HG03280 (cell line): ENCODE results near the gene ITGB6.
"Not testable (repeated sequence)": the region's sequence is repeated elsewhere in the genome, so short reads cannot be mapped to it uniquely, and the experiment has no call there.

Source experiments
- ATAC-seq: cut with Tn5 transposase; IDR thresholded peaks from one replicate; pipeline ENCODE4 v1.9.1; 2021; ENCODE audit warnings: mild to moderate bottlenecking, moderate library complexity; ENCODE audit not compliant: unreplicated experiment

The ITGB6 gene

DNA sequence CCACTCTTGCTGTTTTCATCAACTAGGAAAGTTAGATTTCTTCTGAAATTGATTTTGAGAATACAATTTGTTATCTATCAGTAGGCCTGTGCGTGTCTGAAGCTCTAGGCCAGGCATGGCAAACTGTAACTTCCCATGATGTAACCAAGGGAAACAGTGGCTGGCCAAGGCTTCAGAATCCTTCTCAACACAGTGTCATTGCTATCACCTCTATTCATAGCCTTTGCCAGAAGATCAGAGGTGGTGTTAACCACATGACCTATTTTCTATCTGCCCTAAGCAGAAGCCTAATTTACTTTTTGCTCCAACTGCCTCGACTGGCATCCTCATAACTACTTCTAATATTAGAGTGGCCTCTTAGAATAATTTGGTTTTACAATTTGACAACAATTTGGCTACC, 2.5 kb downstream of the ITGB6 start:
- ATAC-seq: no peak

DNA sequence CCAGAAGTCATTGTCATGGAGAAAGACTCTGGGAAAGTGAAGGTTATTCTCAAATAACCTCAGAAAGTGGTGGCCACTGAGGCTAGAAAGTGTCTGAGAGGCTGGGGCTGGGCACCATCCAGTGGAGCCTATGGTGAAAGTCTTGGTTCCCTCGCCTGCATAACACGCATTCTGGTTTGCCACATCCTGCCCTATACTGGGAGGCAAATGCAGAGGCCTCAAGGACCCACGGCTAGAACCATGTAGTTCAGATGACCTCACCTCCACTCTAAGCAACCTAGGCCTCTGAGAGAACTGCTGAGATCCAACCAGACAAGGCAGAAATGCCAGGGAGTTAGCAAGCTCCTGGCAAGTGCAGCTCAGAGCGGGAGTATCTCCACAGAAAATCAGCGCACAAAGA, 5.1 kb downstream of the ITGB6 start:
- no peak for ATAC-seq

DNA sequence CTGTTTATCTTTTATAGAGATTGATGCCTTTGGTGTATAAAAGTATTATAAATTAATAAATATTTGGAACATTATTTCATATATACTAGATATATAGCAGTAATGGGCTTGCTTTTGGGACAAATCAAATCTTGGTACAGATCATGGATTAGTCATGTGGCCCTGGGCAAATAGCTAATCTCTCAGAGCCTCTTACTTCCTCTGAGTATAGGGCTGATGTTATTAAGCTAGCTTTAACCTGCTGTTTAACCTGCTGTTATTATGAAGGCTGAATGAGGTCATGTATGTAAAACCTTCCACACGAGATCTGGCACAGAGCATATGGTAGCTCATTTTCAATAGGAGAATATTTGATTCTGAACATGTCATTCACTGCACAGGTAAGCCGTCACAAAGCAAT, 5.7 kb downstream of the ITGB6 start:
- no peak for ATAC-seq

DNA sequence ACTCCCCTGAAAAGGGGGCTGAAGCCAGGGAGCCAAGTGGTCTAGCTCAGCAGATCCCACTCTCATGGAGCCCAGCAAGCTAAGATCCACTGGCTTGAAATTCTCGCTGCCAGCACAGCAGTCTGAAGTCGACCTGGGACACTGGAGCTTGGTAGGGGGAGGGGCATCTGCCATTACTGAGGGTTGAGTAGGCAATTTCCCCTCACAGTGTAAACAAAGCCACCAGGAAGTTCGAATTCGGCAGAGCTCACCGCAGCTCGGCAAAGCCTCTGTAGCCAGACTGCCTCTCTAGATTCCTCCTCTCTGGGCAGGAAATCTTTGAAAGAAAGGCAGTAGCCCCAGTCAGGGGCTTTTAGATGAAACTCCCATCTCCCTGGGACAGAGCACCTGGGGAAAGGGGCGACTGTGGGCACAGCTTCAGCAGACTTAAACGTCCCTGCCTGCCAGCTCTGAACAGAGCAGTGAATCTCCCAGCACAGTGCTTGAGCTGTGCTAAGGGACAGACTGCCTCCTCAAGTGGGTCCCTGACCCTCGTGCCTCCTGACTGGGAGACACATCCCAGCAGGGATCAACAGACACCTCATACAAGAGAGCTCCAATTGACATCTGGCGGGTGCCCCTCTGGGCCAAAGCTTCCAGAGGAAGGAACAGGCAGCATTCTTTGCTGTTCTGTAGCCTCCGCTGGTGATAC, 18.8 kb downstream of the ITGB6 start:
- not testable (repeated sequence) for ATAC-seq

DNA sequence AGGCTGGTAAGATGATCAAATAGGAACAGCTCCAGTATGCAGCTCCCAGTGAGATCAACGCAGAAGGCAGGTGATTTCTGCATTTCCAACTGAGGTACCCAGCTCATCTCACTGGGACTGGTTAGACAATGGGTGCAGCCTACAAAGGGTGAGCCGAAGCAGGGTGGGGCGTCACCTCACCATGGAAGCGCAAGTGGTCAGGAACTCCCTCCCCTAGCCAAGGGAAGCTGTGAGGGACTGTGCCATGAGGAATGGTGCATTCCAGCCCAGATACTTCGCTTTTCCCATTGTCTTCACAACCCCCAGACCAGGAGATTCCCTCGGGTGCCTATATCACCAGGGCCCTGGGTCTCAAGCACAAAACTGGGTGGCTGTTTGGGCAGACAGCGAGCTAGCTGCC, 19.4 kb downstream of the ITGB6 start:
- ATAC-seq: not testable (repeated sequence)

DNA sequence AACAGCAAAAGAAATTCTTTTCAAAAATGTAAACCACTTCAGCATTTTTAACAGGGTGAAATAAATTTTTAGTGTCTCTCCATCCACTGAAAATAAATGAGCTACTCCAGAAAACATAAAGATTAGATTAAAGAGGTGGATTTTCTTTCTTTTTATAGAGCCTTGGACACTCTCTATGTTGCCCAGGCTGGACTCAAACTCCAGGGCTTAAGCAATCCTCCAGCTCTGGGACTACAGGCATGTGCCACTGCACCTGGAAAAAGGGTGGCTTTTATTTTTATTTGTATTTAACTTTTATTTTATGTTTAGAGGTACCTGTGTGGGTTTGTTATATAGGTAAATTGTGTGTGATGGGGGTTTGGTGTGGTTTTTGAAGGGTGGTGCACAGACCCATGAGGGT, 19.9 kb downstream of the ITGB6 start:
- no peak for ATAC-seq

DNA sequence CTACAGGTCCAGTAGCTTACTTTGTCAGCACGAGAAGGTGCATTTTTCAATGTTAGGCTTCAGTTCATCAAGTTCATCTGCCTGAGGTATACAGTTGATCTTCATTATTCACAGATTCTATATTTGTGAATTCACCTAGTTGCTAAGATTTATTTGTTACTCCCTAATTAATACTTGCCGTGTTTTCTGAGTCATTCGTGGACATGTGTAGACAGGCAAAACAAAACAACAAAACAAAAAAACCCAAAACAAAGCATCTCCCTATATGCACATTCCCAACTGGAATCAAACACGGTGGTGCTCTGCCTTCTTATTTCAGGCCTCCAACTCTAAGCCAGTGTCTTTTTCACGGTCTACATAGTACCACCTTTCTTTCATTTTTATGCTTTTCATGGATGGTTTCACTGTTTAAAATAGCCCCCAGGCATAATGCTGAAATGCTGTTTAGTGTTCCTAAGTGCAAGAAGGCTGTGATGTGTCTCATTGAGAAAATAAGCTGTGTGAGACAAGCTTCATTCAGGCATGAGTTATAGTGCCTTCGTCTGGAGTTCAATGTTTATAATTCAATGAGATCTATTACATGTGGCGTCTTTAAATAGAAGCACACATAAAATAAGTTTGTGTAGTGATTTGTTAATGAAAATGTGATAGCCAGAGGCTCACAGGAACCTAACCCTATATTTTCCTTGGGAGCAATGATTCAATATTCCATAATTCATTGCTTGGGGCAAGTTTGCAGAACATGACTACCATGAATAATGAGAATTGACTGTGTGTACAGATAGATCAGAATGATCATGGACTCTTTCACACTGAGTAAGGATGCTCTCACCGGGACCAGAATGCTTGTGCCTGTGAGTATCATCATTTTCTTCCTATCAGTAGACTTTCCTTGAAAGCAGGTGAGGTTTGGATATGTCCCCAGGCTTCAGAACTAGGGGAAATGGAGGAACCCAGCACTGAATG, 24.6 kb downstream of the ITGB6 start:
- ATAC-seq: no peak

DNA sequence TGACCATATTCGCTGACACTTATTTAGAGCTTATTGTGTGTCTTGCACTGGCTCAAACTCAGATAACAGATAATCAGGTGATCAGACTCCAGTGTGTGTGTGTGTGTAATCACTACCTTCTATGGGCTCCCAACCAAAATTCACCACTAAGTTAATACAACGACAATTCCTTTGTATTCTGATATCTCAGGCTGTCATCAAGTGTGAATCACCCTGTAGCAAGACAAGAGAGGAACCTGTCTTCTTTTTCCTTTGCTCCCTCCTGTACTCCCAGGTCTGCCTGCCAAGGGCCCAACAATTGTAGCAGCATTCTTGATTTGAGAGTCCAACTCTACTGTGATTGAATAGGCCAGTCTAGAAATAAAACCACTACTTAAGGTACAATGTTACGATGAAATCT, 25.8 kb downstream of the ITGB6 start:
- no peak for ATAC-seq

DNA sequence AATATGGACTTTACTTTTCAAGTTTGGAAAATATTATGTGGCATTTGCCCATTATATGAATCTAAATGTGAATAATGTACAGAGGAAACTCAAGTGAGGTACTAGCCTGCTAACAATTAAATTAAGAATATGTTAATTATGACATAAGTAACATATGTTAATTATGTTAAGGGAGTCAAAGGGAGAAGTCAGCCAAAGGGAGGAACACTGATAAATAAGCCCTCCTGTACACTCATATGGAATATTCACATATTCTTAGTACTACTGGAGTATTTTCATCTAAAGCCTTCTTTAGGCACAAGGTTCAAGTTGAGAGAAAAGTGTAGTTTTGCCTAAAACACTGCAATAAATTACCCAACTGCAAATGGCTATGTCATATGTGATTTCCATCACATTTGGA, 30.1 kb downstream of the ITGB6 start:
- no peak for ATAC-seq

DNA sequence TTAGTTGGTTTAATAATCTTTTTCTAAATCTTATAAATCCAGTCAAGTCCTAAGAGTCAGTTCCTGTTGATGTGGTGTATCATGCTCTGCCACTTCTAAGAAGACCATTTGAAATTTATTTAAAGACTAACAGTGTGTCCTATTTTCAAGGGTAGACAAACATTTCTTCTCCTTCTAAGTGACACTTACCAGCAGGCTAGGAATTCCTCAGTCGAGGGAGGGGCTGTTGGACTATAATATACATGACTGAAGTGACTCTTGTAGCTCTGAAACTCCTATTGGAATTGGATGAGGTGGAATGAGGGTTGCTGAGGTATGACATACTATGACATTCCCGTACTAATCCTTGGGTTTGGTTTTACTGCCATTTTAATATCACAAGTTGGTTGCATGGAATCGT, 30.6 kb downstream of the ITGB6 start:
- ATAC-seq: no peak

DNA sequence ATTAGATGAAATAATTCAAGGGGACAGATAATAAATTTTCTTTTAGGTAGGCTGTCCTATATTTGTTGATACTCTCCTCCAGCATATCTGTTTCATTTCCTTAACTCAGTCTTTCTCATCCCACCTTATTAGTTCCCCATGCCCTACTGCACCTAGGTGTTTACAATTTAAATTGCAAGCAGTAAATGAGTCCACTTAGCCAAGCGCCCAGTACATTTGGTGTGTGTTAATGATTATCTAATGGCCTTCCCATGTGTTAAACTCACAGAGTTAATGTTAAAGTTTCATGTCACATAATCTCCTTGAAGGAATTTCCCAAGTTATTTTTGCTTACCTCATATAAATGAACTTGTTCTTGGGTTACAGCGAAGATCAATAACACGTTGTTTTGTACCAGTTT, 31.2 kb downstream of the ITGB6 start:
- ATAC-seq: no peak

DNA sequence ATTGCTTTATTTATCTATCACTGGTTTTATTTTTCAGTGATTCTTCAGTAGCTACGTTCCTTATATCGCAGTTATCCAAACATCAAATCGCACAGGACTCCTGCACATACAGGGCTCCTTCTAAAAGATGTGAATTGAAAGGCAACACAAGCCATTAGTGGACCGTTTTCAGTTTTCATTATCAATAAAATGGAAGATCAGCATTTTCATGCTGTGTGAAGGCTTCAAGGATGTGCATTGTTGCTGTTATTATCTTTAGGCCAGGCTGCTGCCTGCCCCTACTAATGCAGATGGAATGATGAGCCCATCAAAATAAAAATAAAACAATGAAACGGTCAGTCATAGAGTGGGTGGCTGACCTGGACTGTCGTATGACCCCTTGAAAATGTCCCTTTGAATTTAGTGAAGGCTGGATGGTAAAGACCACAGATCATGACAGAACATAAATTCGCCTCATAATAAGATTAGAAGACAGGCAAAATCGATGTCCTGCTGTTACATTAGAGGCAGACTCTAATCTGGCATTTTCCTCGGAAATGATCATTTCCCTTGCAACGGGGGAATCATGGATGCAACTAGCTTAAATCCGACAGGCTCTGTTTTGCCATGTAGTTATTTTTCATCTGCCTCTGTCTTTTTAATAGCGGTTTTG, 32.9 kb downstream of the ITGB6 start:
- ATAC-seq: no peak

DNA sequence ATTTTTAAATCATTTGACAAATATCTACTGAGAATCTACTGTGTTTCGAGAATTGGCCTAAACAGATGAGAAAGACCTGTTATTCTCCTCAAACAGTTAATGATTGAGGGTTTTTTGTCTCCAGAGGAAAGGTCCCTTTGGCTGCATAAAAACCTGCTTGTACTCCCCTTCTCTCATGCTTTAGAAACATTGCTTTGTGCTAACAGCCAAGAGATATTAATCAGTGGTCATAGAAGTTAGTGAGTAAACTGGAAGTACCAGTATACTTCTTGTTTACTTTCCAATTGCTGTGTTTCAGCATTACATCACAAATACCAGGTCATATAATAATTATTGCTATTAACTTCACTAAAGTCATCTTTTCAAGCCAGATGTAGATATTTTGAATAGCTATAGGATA, 34.1 kb downstream of the ITGB6 start:
- ATAC-seq: no peak

DNA sequence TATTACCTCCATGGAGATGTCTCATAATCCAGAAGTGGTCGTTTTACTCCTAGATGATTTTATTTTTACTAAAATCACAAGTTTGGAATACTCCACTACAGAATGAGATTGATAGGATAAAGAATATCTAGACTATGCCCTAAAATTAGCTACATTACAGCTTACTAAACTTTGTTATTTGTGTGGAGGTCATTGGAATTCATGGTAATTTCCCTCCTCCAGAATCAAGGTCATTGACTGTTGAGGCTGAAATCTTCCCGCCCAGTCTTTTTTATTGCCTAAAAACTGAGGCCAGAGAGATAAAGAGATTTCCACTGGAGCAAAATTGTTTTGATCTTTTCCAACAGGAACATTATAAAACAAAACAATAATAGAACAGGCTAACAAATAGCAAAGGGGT, 35.0 kb downstream of the ITGB6 start:
- no peak for ATAC-seq

DNA sequence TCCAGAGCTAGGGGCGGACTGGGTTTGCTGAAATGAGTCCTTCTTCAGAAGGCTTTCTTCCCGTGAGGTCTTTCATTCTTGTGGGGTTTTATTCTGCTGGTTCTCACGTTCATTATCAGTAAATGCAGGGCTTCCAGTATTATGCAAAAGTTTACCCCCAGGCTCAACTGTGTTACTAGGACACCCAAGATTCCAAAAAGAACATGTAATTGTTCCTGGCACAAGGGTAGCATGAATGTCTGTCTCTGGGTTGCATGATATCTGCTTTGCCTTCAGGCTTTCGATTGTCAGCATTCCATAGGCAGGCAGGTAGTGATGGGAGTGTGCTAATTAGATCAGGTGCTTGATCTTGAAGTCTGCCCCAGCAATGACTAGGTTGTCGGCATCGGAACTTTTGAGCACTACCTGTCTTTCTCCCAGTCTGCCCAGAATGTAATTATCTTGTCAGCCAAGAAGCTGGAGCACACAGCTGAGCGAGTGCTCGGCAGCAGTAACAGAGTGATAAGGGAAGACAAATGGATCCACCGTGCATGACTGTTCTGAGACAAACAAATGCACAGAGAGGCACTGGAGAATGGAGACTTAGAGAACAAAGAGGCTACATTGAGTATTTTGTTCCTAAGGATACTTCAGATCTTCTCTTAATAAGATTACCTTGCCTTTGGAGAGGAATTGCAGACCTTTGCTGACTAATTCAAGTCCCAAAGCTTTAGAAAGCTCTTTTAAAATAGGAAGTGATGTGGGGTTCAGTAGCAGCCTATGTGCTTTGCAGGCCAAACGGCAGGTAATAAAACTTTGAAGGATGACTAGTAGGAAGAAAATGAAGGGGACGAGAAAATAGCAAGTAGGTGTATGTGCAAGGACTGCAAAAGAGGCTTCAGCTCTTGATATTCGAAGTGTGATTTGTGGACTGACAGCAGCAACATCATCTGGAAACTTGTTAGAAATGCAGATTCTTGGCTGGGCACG, 41.9 kb downstream of the ITGB6 start:
- no peak for ATAC-seq

DNA sequence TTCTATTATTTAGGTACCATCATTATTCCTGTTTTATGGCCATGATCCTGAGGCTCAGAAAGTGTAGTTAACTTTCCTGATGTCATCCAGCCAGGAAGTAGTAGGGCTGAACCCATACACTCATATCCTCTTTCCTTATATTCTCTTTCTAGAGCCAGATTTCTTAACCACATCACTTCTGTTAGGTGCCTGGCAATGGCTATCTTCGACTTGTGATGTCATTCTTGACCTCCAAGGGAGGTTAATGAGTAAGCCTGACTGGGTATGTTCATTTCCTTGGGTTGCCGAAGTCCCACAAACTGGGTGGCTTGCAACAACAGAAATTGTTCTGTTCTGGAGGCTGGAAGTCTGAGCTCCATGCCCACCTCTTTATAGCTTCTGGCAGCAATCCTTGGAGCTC, 43.4 kb downstream of the ITGB6 start:
- no peak for ATAC-seq

DNA sequence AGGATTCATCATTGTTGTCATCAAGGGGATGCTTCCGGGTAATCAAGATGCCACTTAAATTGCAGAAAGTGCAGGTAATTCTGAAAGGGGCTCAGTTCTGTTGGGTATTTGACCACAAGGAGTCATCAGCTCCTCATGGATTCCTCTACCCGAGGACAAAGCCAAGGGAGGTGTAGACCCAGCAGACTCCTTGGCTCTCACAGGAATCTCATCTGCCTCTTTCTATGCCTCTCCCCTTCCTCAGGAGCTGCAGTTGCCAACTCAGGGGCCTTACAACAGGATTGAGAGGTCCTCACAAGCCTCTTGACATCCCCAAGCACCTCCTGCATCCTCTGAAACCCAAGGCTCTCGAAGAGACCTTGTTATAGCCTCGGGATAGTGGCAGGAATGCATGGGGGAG, 44.0 kb downstream of the ITGB6 start:
- ATAC-seq: no peak

DNA sequence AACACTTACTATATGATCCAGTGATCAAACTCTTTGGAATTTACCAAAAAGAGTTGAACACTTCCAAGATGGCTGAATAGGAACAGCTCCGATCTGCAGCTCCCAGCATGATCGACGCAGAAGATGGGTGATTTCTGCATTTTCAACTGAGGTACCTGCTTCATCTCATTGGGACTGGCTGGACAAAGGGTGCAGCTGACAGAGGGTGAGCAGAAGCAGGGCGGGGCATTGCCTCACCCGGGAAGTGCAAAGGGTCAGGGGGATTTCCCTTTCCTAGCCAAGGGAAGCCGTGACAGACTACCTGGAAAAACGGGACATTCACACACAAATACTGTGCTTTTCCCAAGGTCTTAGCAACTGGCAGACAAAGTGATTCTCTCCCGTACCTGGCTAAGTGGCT, 51.7 kb downstream of the ITGB6 start:
- not testable (repeated sequence) for ATAC-seq

DNA sequence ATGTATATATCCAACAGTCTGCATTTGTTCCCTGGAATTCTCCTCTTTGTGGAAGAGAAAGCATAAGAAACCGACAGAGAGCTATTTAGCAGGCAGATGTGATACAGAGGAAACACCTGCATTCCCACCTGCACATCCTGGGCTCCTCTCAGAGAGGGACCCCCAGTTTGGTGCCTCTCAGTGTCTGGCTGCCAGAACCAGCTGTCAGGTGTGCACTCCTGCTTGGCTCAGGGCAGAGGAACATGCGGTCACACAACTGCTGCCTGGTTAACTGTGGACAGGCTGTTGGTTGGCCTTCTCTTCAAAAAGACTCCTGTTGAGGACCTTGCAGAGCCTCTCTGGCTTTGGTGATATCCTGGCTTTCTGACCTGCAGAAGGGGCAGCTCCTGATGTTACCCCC, 54.6 kb downstream of the ITGB6 start:
- no peak for ATAC-seq

DNA sequence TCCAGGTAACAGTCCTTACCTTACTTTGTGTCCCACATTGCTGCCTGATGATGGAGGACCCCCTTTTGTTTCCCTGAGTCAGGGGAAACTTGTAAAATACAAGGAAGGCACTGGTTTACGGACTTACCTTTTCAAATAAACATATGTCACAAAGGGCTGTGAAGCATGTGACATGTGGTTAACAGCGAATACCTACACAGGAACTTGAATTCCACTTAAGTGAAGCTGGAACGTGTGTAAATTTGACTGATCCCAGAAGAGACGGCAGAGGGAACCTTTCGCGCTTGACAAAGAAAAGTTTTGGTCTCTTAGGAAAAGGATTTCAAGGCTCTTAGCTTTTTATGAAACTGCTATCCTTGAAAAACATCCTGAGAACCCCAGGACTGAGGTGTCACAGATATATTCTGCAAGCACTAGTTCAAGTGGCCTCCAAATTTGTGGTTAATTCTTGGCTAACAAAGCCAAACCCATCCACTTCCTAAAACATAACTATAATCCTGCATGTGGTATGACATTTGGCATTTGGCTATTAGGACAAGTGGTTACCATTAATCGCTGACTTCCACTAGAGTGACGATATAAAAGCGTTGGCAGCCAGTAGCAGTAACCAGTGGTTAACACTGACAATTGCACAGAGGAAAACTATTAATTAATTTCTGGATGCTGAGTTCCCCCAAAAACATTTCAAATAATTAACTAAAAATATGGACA, 55.6 kb downstream of the ITGB6 start:
- ATAC-seq: no peak
